ENCODE results near the gene TDRD9.
"Not testable (repeated sequence)": the region's sequence is repeated elsewhere in the genome, so short reads cannot be mapped to it uniquely, and the experiment has no call there.

TDRD9 gene

GRCh38 chr14:103980623-103981238 lies 52.5 kb downstream of the TDRD9 start:
- DNase-seq (ENCODE audit: low read depth in 2 of 2), result not testable (repeated sequence)

GRCh38 chr14:103984196-103984595 lies 55.9 kb downstream of the TDRD9 start:
- DNase-seq (ENCODE audit: low read depth in 2 of 2), result no peak

- no peak for DNase-seq (ENCODE audit: low read depth in 2 of 2)
Measured at GRCh38 chr14:103989034-103989433, 60.8 kb downstream of the TDRD9 start.

GRCh38 chr14:103989964-103990363 lies 61.7 kb downstream of the TDRD9 start:
- no peak for DNase-seq (ENCODE audit: low read depth in 2 of 2)

- no peak for DNase-seq (ENCODE audit: low read depth in 2 of 2)
Measured at GRCh38 chr14:103994535-103995184, 66.4 kb downstream of the TDRD9 start.

GRCh38 chr14:103995876-103996275 lies 67.6 kb downstream of the TDRD9 start:
- DNase-seq (ENCODE audit: low read depth in 2 of 2), result no peak

- no peak for DNase-seq (ENCODE audit: low read depth in 2 of 2)
Measured at GRCh38 chr14:103997391-103997790, 69.1 kb downstream of the TDRD9 start.

- no peak for DNase-seq (ENCODE audit: low read depth in 2 of 2)
Measured at GRCh38 chr14:103998027-103998426, 69.8 kb downstream of the TDRD9 start.

- DNase-seq (ENCODE audit: low read depth in 2 of 2), result no peak
Measured at GRCh38 chr14:103999795-104000440, 71.7 kb downstream of the TDRD9 start.

GRCh38 chr14:104001003-104001402 lies 72.7 kb downstream of the TDRD9 start:
- DNase-seq (ENCODE audit: low read depth in 2 of 2), result no peak

- DNase-seq (ENCODE audit: low read depth in 2 of 2), result no peak
Measured at GRCh38 chr14:104003616-104004015, 75.4 kb downstream of the TDRD9 start.

GRCh38 chr14:104004849-104005248 lies 76.6 kb downstream of the TDRD9 start:
- DNase-seq (ENCODE audit: low read depth in 2 of 2), result no peak

- DNase-seq (ENCODE audit: low read depth in 2 of 2), result no peak
Measured at GRCh38 chr14:104005489-104005888, 77.2 kb downstream of the TDRD9 start.

GRCh38 chr14:104007121-104007520 lies 78.9 kb downstream of the TDRD9 start:
- no peak for DNase-seq (ENCODE audit: low read depth in 2 of 2)

GRCh38 chr14:104009297-104009696 lies 81.0 kb downstream of the TDRD9 start:
- no peak for DNase-seq (ENCODE audit: low read depth in 2 of 2)

GRCh38 chr14:104011824-104012517 lies 83.7 kb downstream of the TDRD9 start:
- DNase-seq (ENCODE audit: low read depth in 2 of 2), result no peak

GRCh38 chr14:104014764-104015163 lies 86.5 kb downstream of the TDRD9 start:
- DNase-seq (ENCODE audit: low read depth in 2 of 2), result no peak

GRCh38 chr14:104016873-104017650 lies 88.8 kb downstream of the TDRD9 start:
- DNase-seq (ENCODE audit: low read depth in 2 of 2), result no peak

GRCh38 chr14:104019029-104019428 lies 90.8 kb downstream of the TDRD9 start:
- DNase-seq (ENCODE audit: low read depth in 2 of 2), result no peak

- no peak for DNase-seq (ENCODE audit: low read depth in 2 of 2)
Measured at GRCh38 chr14:104019806-104020205, 91.5 kb downstream of the TDRD9 start.

GRCh38 chr14:104020471-104020870 lies 92.2 kb downstream of the TDRD9 start:
- no peak for DNase-seq (ENCODE audit: low read depth in 2 of 2)

All from stimulated activated CD4-positive, alpha-beta T cell treated with anti-CD3 and anti-CD28 coated beads, Interleukin-1b, Interleukin-23, amount 100 ng/mL, for 1 hour (primary cell).